ENCODE measurements around the gene NRDE2.

- TF ChIP-seq CTCF (conservative IDR thresholded peaks at IDR 0.05; ENCODE audit: low read length), result no peak
- no peak for TF ChIP-seq EZH2phosphoT487 (IDR thresholded peaks at IDR 0.05; ENCODE audit: borderline replicate concordance, low read depth, low read length)
Observed at GRCh38 chr14:90305176-90305601, 26.6 kb downstream of the NRDE2 start.
